Cardiac atrium fibroblast (primary cell): Measurements from ENCODE around the gene ATP6V0E1. TPM values are rescaled to one million over a fixed set of nuclear protein-coding genes. Genes with fewer than 3 reads are reported as not detected.

Source experiments
- total RNA-seq: library from RNA; depleted of rRNA; stranded (reverse); fragments of >200 nt; gene quantifications from 2 replicates; pipeline ENCODE4 v1.2.3, GENCODE V29; 2015

ATP6V0E1 gene
- total RNA-seq, result 233 and 236 TPM in 2 replicates

DNA sequence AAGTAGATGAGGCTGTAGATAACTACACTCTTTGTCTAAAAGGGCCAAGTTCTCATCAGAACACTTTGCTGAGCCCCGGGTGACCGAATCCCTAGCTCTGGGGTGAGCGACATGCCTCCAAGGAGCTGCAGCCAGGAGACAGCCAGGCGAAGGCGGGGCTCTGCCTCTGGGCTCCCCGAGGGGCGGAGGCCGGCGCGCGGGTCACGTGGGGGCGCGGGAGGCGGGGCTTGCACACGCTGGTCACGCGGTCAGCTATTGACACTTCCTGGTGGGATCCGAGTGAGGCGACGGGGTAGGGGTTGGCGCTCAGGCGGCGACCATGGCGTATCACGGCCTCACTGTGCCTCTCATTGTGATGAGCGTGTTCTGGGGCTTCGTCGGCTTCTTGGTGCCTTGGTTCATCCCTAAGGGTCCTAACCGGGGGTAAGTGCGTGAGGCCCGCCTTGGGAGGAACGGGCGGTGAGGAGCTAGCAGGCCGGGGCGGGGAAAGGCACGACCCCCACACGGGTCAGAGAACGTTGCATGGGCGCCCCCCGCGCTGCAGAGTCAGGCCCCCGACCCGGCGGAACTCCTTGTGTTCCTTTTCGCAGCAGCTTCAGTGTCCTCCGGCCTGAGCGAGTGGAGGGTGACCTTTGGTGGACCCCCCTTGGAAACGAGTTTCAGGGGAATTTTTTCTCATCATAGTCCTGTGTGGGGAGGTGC is at the start of gene ATP6V0E1:
TSS of gene ATP6V0E1 (plus strand) at position 230 of the 702 bp plus-strand sequence. CDS start at position 320, 90 bp downstream.

DNA sequence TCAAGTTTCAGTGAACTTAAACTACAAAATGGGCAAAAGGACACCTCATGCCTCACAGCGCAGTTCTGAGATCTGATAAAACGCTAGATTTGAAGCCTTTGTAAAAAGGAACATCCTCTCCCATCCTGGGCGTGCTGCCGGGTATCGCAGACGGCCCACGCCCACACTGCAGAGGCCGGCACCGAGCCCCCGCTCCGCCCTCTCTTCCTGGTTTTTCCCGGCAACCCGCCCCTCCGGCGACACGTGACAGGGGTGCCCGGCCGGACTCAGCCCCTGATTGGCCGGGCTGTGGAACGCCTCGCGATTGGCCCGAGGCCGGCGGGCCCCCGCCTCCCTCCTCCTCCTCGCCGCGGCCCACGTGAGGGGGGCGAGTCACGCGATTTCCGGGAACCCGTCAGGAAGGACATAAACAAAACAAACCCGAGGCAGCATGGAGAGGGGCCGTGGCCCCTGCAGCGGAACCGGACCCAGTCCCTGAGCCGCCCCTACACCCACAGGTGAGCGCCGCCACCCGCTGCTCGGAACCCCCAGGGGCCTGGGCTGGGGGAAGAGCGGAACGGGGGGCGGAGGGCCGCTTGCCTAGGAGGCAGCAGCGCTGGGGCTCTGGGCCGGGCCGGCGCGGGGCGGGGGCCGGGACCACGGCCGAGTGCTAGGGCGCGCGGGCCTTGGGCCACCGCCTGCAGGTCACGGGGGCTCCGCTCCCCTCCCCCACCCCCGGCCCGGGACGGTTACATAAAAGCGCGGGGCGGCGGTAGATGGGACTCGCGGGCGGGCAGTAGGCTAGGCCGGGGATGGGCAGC is 72.6 kb downstream of the ATP6V0E1 start, which contains the start of gene CREBRF:
TSS of gene CREBRF (plus strand) at position 370 of the 800 bp plus-strand sequence. CDS start 24,424 bp downstream, outside the sequence.

Other genes starting within 250 kb of the ATP6V0E1 start
- gene DUSP1, start 212.6 kb upstream of the ATP6V0E1 start, total RNA-seq, result 358 and 575 TPM in 2 replicates
- gene ERGIC1, start 149.5 kb upstream of the ATP6V0E1 start, total RNA-seq, result 148 and 189 TPM in 2 replicates
- gene RPL26L1, start 24.3 kb upstream of the ATP6V0E1 start, total RNA-seq, result 34.1 and 41.0 TPM in 2 replicates
- 7.2 and 8.9 TPM in 2 replicates for gene CREBRF, start 72.6 kb downstream of the ATP6V0E1 start, total RNA-seq
- 14.8 and 18.8 TPM in 2 replicates for gene BNIP1, start 160.8 kb downstream of the ATP6V0E1 start, total RNA-seq